HG02759 (cell line): ENCODE measurements around the gene NAT8L.

Experiments
- ATAC-seq: cut with Tn5 transposase; IDR thresholded peaks from one replicate; pipeline ENCODE4 v1.9.1; 2021; ENCODE audit warnings: mild to moderate bottlenecking, moderate library complexity; ENCODE audit not compliant: unreplicated experiment

The NAT8L gene

GRCh38 chr4:2063557-2064275 lies 4.6 kb downstream of the NAT8L start:
- no peak for ATAC-seq

GRCh38 chr4:2064276-2064991 lies 5.3 kb downstream of the NAT8L start:
- ATAC-seq = no peak

DNA sequence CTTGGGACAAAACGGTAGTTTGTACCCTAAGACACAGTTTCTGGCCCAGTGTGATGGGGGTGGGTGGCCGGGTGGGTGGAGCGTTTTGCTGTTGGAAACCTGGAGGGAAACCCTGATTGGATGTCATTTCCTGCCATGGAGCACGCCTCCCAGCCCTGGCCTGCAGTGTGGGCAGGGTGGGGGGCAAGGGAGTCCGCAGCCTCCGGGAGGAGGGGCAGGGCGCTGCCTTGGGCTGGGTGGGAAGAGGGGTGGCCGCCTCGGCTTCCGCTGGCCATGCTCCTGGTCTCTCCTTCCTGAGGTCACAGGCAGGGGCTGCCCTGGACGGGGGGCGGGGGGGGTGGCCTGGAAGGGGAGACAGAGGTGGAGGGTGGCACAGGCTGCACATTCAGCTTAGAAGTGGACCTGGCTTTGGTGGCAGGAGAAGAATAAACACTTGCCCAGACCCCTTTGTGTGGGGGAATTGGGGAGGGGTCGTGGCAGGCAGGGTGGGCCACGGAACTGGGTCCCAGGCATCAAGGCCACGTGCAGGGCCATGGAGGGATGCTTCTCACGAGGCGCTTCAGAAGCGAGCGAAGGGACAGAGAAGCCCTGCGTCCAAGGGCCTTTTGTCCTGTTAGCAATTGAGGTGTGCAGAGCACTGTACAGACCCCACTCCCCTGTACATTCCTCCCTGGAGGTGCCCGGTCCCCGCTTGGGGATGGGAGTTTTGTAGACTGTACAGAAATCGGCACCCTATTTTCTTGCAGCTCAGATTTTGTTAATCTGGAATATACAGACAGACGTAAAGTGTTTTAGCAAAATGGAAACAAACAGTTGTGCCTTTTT lies 6.2 kb downstream of the NAT8L start:
- ATAC-seq = no peak

- ATAC-seq = no peak
Measured at GRCh38 chr4:2066011-2066551, 7.0 kb downstream of the NAT8L start.

DNA sequence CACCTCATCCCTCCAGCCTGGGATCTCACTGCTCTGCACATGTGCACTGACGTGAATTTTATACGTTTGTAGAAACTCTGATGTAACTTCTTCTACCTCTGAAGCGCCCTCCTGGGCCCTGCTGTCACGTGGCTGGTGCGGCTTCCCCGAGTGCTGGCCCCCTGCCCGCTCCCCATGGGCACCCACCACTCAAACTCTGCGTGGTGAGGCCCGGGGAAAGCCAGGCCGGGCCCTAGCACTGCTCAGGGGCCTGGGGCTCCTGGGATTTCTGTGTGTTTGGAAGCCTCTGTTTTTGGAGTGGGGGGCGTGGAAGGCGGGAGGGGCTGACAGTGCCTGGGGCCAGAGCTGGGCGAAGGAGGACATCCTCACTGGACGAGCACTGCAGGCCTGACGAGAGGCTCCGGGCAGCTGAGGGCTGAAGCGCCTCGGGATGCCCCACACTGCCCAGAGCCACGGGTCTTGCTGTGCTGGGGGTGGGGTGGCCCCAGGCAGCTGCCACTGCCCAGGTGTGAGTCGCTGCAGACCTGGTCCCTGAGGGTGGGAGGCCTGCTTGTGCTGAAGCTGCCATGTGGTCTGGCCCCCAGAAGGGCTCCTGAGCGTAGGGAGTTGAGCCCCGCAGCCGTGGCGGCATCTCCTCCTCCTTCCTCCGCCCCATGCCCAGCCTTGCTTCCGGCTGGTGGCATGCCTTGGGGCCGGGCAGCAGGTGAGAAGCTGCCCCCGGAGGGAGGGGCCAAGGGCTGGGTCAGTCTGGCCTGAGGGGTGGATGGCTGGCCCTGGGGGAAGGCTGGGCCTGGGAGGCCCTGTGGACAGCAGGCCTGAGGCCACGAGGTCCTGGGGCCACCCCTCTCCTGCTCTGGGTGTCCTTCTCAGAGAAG lies 7.7 kb downstream of the NAT8L start:
- no peak for ATAC-seq

- ATAC-seq = no peak
Measured at GRCh38 chr4:2067446-2068197, 8.5 kb downstream of the NAT8L start.

- ATAC-seq = no peak
Measured at GRCh38 chr4:2068198-2068470, 9.0 kb downstream of the NAT8L start.

DNA sequence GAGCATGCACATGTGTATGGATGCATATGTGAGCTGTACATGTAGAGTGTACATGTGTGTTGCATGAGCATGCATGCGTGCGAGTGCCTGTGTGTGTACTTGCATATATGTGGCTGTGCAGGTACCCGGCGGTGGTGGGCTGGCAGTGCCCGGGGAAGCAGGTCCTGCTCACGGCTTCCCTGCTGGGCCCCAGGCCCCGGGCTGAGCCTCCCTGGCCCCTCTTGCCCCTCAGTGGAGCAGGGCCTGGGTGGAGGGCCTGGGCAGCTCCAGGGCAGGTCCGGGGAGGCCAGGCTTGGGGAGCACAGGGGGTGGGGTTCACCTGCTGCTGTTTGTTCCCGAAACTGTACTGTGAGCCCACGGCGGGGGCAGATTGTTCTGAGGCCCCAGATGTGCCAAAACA lies 9.4 kb downstream of the NAT8L start:
- no peak for ATAC-seq

- no peak for ATAC-seq
Measured at GRCh38 chr4:2069161-2069971, 10.2 kb downstream of the NAT8L start.

DNA sequence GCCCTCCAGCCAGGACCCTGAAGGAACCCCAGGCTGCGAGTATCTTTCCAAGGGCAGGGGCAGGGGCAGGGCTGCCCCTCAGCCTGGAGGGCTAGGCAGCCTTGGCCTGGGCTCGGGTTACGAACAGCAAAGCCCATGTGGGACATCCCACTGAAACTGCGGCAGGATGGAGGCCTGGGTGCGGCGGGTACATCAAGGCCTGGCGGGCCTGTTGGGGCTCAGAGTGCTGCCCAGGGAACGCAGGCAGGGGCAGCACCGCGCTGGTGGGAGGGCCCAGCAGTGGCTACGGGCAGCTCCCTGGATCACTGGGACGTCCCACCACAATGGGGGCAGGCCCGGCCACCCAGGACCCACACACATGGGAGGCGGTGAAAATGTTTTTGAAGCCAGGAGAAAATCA lies 10.9 kb downstream of the NAT8L start:
- ATAC-seq = no peak

DNA sequence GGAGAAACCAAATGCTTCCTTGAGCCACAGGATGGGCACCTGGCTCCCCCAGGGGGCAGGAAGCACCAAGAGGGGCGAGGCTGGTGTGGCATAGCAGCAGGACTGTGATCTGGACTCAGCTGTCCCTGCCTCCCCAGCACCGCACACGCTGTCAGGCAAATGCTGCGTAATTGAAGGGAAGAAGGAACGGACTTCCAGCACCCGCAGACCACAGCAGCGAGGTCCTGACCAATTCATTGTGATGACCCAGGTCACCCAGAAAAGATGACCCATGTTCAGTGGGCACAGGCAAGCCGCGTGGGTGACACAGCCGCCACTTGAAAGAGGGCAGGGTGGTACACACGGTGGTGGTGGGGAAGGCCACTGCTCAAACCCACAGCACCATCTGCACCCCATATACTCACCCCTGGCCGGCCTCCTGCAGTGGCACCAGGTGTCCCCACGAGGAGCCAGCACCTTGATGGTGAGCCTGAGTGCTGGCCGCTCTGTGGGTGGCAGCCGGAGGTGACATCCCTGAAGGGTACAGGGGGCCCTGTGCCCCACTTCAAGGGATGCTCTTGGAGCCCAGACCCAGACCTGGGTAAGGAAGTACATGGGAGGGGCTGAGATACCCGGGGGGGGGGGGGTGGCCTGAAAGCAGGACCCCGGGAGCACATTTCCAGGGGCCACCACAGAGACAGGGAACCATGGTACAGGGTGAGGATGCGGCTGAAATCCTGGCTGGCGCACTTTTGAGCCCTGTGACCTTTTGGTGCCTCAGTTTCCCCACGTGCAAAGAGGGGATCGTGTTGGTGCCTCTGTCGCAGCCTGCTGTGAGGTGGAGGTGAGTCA lies 11.5 kb downstream of the NAT8L start:
- ATAC-seq = no peak

DNA sequence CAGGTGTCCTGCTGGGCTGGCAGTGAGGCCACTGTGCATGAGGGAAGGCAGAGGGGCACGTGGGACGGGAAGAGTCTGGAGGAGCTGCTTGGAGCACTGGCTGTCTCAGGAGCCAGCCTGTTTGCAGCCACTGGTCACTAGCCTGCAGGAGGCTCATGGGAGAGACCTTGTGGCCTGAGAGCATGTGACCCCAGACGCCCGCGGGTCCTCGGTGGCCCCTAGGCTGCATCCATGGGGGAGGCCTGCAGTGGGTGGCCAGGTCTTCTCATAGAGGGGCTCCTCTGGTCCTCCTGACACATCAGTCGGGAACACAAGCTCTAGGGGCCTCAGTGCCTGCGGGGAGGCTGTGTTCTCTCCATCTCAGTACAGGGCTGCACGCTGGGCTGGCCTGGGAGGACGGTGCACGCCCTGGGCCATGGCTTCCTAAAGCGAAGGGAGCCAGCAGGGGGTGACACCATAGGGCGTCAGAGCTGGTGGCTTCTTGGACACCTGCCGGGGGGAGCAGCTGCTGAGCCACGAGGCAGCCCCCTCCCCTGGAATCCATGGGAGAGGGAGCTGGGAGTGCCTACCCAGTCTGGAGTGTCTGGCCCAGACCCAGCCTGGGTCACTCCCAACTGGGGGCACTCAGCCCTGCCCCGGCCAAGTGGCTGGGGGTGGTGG lies 12.3 kb downstream of the NAT8L start:
- ATAC-seq = no peak

DNA sequence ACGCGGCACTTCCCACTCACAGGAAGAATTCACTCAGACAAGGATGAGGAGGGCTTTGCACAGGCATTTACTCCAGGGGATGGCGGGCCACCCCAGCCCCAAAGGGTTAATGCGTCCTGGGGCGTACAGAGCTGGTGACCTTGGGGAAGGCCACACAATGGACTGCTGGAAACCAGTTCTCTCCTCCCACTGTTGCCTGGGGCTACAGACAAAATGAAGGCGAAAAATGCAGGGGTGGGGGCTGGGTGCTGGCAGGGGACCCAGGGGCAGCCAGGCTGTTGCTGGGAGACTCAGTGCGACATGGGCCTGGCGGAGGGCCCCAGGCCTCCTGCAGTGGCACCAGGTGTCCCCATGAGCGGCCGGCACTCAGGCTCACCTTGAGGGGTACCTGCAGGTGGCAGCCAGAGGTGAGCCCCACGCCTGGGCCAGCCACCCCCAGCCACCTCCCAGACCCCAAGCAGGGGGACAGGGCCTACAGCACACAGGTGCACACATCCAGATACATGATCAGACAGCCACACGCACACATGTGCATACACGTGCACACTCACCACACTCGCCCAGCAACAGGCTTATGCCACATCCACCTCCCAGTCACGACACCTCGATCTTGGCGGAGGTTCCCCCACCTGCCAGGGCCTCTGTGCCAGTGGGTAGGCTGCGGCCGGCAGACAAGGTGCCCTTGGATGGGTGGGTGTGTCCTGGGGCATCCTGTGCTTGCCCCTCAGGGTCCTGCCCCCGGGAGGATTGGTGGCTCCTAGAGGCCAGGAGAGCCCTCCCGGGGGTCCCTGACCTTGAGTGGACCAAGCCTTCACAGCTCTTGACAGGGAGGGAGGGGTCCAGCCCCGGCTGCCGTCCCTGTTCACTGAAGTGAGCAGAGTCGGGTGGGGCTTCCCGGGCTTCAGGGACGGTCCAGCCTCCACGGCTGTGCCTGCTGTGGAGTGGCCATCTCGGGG lies 13.1 kb downstream of the NAT8L start:
- ATAC-seq = no peak

DNA sequence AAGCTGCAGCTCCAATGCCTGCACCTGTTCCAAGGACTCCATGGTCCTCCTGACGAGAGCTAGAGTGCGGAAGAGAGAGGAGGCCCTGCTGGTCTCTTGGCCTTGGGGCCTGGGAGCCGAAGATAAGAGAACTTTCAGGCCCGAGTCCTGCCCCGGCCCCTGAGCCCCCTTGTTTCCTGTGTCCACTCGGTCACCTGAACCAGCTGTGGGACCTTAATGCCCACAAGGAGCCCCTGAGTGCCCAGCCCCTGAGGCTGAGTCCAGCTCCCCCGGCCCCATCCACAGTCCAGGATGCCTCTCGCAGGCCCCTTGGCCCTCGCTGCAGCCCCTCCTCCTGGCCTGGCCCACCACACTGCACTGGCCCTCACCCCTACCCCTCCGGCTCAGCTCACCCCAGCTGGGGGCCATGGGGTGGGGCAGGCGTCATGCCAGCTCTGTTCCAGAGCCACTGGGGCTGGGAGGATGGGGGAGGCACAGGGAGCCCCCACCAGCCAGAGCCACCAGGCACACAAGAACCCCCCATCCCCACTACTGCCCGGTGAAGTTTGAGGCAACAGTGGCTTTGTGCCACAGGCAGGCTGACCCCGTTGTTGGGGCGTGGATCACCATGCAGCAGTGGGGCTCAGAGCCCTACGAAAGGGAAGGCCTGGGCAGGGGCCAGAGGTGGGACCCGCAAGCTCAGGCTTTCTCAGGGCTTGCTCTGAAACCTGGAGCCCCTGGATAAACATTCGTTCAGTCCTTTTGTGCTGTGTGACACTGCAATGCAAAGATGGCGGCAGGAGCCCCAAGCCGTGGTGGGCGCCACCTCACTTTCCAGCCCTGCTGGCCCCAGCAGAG lies 14.1 kb downstream of the NAT8L start:
- no peak for ATAC-seq

- ATAC-seq = no peak
Measured at GRCh38 chr4:2073808-2074481, 14.8 kb downstream of the NAT8L start.
